NK-92 treated with Interleukin-12 subunit alpha and Interleukin-12 subunit beta, amount 100 ng/mL, for 24 hours (cell line): ENCODE data around the gene MAPK8IP2.
"Not testable (repeated sequence)": the region's sequence is repeated elsewhere in the genome, so short reads cannot be mapped to it uniquely, and the experiment has no call there.

Experiments
- DNase-seq: peaks from one replicate; lab custom pipeline; 2025; lab: John Stamatoyannopoulos, UW

The MAPK8IP2 gene

DNA sequence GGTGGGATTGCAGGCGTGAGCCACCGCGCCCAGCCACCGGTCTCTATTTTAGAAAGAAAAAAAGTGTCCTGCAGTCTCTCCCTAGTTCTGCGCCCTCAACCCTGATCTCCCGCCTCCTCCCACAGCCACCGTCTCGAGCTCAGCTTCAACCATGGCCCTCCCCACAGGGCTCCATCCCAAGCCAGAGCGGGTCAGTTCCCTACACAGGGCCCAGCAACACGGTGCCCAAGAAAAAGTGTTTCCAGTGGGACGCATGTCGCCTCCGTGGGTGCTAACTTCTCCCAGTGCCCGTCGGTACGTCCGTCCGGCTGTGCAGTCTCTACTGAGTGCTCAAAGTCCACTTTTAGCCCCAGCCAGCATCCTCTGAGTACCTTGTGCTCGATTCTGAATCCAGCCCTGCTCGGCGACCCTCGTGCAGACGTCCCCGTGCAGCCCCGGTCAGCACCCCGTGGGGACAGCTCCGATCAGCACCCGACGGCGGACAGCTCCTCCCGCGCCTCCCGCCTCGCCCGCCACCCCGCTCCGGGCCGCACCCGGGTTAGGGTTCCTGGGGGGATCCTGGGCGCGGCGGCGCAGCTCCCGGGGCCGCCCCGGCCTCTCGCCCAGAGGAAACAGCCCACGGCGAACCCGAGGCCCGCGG lies 657 bp upstream of the MAPK8IP2 start:
- DNase-seq: no peak

DNA sequence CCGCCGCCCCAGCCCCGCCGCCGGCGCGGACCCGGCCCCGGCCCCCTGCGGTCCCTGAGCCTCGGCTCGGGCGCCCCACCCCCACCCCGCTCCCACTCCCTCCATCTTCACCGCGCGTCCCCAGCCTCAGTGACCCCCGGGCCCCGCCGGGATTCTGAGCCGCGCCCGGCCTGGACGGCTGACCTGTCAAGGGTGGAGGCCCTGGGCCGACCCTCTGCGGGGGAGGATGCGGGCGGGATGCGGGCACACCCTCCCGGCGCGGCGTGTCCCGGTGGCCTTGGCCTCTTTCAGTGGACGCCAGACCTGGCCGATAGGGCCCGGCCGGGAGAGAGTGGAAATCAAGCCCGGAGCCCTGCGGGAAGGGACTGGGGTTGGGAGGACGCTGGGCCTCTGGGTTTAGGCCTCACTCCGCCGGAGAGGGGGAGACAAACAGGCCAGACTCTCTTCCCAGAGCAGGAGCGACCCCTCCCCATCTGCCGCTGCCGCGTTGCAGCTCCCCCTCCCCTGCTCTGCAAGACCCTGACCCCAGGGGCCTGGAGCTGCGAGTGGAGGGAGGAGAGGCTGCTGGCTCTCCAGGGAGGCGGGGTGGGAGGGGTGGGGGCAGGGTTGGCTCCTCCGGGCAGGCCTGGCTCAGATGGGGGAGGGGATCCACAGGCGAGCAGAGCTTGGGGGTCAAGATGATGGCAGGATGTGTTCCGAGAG lies 525 bp downstream of the MAPK8IP2 start:
- no peak for DNase-seq

- DNase-seq: no peak
Measured at GRCh38 chr22:50601669-50602337, 1.2 kb downstream of the MAPK8IP2 start.

DNA sequence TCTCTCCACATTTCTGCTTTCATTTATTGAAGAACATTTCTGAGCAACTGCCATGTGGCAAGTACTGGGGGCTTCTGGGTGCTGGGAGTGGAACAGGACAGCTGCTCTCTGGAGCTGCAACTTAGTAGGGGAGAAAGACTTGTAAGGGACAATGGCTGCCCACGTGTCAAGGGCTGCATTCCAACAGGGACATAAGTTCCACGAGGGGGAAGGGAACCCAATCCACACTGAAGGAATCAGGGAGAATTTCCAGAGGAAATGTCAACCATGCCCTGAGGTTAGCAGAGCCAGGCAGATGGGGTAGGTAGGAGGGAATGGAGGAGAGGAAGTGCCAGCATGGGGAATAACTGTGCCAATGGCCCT lies 1.7 kb downstream of the MAPK8IP2 start:
- DNase-seq: no peak

DNA sequence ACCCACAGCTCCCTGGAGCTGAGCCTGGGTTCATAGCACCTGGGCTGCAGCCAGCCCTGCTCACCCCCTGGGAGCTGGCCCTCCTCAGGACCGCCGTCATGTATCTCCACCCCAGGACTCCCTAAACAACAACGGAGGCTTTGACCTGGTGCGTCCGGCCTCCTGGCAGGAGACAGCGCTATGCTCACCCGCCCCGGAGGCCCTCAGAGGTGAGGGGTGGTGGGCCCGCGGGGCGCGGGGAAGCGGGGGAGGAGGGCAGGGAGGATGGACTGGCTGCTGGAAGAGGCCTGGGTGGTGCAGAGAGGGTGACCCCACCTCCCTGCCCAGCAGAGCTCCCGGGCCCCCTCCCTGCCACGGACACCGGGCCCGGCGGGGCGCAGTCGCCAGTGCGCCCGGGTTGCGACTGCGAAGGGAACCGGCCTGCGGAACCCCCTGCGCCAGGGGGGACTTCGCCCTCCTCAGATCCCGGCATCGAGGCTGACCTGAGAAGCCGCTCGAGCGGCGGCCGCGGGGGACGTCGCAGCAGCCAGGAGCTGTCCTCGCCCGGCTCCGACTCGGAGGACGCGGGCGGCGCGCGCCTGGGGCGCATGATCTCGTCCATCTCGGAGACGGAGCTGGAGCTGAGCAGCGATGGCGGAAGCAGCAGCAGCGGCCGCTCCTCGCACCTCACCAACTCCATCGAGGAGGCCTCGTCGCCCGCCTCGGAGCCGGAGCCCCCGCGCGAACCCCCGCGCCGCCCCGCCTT lies 3.1 kb downstream of the MAPK8IP2 start:
- no peak for DNase-seq

- no peak for DNase-seq
Measured at GRCh38 chr22:50604256-50605001, 3.8 kb downstream of the MAPK8IP2 start.

GRCh38 chr22:50605002-50605612 lies 4.5 kb downstream of the MAPK8IP2 start:
- DNase-seq: no peak

DNA sequence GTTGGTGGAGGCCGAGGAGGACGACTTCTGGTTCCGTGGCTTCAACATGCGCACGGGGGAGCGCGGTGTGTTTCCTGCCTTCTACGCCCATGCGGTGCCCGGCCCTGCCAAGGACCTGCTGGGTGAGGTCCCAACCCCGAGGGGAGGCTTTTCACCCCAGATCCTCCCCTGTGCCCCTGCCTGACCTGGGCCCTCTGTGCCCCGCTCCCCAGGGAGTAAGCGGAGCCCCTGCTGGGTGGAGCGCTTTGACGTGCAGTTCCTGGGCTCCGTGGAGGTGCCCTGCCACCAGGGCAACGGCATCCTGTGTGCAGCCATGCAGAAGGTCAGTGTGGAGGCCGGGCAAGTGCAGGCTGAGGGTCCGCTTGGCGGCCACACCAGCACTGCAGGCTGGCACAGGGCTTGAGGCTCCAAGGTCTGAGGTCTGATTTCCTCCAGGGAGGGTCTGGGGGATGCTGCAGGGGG lies 5.1 kb downstream of the MAPK8IP2 start:
- no peak for DNase-seq

DNA sequence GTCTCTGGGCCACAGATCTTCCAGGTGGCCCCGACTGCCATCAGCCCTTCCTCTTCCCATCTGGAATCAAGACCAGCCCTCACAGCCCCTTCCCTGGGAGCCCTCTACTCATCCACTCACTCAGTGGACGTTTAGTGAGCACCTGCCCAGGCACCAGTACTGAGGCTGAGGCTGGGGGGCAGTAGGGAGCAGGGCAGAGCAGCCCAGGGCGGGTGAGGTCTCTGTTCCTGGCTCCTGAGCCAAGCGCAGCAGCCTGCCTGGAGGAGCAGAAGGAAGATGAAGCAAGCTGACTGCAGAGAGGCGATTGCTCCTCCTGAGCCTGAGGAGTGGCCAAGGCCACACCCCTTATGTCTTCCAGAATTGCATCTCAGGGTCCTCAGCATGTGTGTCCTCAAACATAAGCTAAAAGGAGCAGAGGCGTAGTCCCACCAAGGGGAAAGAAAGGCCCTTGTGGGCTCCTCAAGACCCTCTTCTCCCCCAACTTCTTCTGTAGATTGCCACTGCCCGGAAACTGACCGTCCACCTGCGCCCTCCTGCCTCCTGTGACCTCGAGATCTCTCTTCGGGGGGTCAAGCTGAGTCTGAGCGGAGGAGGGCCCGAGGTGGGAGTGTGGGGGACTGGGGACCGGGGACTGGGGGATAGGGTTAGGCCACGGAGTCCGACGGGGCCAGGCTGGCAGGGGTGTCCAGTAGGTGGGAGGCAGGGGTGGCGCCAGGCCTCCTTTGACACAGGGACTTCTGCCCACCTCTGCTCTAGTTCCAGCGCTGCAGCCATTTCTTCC lies 5.8 kb downstream of the MAPK8IP2 start:
- DNase-seq: no peak

DNA sequence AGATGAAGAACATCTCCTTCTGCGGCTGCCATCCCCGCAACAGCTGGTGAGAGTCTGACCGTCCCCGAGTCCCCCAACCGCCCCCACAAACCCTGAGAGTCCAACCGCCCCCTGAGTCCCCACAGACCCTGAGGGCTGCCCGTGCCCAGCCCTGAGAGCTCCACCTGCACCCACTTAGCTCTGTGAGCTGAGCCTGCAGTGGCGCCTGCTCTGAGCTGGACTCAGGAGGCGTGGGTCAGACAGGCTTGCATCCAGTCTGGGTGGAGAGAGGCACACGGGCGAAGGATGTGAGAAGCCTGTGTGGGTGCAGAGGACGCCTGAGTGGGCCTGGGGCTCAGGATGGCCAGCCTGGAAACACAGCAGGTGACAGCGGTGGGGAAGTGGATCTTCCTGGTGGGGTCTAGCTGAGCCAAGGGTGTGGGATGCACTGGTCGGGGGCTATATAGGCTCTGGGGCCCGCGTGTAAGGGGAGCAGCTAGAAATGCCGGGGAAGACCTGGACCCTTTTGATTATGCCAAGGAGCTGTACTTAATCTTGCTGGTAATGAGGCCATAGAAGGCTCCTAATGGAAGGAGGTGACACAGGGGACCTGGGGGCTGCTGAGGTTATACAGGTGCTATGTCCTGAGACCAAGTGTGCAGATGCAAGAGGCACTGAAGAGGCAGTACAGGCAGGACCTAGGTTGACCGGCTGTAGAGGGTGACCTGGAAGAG lies 6.5 kb downstream of the MAPK8IP2 start:
- DNase-seq: no peak

DNA sequence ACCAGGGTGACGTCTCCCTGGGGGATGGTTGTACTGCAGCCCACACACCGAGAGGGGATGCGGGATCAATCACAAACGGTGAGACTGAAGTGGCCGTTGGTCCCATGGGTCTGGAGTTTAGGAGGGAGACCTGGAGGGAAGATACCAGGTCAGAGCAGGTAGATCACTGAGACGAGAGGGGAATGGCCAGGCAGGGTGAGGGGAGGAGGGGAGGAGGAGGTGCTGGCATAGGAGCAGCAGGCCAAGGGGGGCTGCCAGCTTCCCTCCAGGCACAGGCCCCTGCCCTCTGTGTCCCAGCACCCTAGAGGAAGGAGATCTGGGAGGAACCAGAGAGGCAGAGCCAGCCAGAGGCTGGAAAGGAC lies 7.0 kb downstream of the MAPK8IP2 start:
- DNase-seq: no peak

DNA sequence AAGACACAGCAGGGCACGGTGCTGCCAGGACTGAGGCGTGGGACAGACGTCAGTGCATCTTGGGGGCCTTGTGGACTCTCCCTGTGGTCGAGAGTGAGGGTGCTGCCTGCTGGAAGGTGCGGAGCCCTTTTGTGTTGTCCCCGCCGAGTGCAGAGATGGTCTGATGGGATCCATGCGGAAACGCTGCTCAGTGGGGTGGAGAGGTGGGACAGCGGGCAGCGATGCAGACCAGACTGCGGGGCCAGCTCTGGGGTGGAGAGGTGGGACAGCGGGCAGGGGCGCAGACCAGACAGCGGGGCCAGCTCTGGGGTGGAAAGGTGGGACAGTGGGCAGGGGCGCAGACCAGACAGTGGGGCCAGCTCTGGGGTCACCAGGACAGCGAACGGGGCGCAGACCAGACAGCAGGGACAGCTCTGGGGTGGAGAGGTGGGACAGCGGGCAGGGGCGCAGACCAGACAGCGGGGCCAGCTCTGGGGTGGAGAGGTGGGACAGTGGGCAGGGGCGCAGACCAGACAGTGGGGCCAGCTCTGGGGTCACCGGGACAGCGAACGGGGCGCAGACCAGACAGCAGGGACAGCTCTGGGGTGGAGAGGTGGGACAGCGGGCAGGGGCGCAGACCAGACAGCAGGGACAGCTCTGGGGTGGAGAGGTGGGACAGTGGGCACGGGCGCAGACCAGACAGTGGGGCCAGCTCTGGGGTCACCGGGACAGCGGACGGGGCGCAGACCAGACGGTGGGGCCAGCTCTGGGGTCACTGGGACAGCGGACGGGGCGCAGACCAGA lies 7.7 kb downstream of the MAPK8IP2 start:
- not testable (repeated sequence) for DNase-seq

DNA sequence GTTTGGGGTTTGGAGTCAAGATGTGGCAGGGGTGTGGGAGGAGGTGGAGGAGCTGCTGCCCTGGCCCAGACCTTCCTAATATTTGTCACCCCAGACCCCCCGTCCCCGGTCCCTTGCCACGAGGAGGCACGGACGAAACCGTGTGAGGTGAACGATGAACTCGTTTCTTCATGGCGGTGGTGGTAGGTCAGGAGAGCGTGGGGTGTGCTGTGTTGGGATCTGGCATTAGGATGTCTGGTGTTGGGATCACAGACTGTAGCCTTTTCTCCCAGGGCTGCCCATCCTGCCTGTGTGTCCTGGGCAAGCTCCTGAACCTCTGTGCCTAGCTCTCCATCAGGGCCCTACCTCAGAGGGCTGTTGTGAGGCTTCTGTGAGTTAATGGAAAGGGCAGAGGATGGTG lies 8.4 kb downstream of the MAPK8IP2 start:
- DNase-seq: no peak

DNA sequence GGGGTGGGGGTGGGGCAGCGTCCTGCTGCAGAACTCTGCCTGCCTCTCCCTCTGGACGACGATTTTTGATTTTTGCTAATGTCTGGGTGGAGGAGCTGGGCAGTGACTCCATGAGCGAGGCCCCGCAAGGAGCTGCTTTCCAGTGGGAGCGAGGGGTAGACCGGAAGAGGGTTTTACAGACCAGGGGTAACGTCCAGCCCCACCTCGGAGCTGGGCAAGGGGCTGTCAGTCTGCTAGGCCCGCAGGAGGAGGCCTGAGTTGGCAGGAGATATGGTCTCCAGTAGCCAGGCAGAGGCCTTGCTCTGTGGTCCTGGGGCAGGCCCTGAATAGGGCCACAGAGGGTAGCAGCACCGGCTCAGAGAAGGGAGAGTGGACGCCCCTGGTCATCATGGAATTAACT lies 9.0 kb downstream of the MAPK8IP2 start:
- DNase-seq: no peak

- no peak for DNase-seq
Measured at GRCh38 chr22:50610041-50610451, 9.5 kb downstream of the MAPK8IP2 start.

GRCh38 chr22:50610581-50610980 lies 10.0 kb downstream of the MAPK8IP2 start:
- DNase-seq: no peak

DNA sequence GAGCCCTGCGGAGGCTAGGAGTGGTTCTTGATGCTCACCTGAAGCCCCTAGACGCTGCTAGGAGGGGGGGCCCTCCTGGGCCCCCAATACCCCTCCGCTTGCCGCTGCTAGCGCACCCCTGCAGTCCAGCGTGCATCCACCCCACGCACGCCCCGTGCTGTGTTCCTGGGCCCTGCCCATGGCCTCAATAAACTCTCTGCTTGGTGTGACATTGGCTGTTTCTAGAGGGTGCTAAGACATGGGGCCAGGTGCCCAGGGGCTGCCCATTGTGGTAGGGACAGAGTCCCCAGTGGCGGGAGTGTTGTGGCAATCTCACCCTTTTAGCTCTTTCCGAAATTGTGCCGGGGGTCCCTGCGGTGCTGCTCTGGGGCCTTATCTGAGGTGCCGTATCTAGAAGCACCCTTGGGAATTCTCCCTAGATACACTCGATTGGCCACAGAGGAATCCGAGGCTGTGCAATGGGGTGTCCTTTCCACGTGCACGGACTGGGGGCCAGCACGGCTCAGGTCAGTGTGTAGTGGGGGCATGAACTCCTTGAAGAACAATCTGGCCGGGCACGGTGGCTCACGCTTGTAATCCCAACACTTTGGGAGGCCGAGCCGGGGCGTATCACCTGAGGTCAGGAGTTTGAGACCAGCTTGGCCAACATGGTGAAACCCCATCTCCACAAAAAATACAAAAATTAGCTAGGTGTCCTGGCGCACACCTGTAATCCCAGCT lies 10.9 kb downstream of the MAPK8IP2 start:
- no peak for DNase-seq

DNA sequence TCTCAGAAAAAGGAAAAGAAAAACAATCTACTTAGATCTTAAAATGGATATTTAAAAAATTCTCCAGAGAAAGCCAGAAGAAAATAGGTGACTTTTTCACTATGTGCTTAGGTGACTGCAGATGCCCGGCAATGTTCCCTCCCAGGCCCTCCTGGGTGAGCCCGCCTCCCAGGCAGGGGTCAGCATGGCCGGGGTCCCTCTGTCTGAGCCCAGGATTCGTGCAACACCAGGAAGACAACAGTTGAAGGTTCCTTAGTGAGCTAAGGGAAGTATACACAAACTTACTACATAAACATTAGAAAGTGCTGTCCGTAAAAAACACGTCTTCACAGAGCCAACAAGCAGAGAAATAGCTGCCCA lies 11.6 kb downstream of the MAPK8IP2 start:
- no peak for DNase-seq
